Endodermal cell (in vitro differentiated cells): ENCODE results near the gene FBXO41. TPM values are rescaled to one million over a fixed set of nuclear protein-coding genes. Genes with fewer than 3 reads are reported as not detected.

Experiments used
- DNase-seq: peaks from one replicate; pipeline ENCODE4 v3.0.0-alpha.2; 2017
- H3K27ac ChIP-seq: 2 replicates; pipeline ENCODE4 v1.5.1; 2013; ENCODE audit warnings: mild to moderate bottlenecking, low read depth, low read length, moderate library complexity
- H3K27me3 ChIP-seq: 2 replicates; pipeline ENCODE4 v1.6.1; 2013; ENCODE audit warnings: mild to moderate bottlenecking, low read length, moderate library complexity; ENCODE audit not compliant: insufficient read depth, control insufficient read depth, poor library complexity, severe bottlenecking
- H3K36me3 ChIP-seq: 2 replicates; pipeline ENCODE4 v1.7.0; 2013; ENCODE audit warnings: mild to moderate bottlenecking, low read length, moderate library complexity; ENCODE audit not compliant: control insufficient read depth, insufficient read depth
- H3K4me1 ChIP-seq: one replicate; pipeline ENCODE4 v1.7.0; 2013; ENCODE audit warnings: low read length; ENCODE audit not compliant: control insufficient read depth, insufficient read depth
- H3K4me3 ChIP-seq: 2 replicates; pipeline ENCODE4 v1.5.1; 2013; ENCODE audit warnings: mild to moderate bottlenecking, low read length, moderate library complexity
- H3K9ac ChIP-seq: 2 replicates; pipeline ENCODE4 v1.6.1; 2013; ENCODE audit warnings: mild to moderate bottlenecking, low read length, moderate library complexity; ENCODE audit not compliant: poor library complexity, severe bottlenecking; ENCODE audit errors: extremely low read depth
- H3K9me3 ChIP-seq: 2 replicates; pipeline ENCODE4 v1.6.1; 2013; ENCODE audit warnings: mild to moderate bottlenecking, low read length, moderate library complexity; ENCODE audit not compliant: control insufficient read depth
- H3K27ac Mint-ChIP-seq: 2 replicates; pipeline ENCODE4 v1.8.0; 2020; ENCODE audit warnings: mixed read lengths
- H3K27me3 Mint-ChIP-seq: 2 replicates; pipeline ENCODE4 v1.8.0; 2021; ENCODE audit warnings: mild to moderate bottlenecking, mixed read lengths; ENCODE audit not compliant: insufficient read depth
- H3K36me3 Mint-ChIP-seq: 2 replicates; pipeline ENCODE4 v1.8.0; 2020; ENCODE audit warnings: low read depth, mixed read lengths
- H3K4me1 Mint-ChIP-seq: 2 replicates; pipeline ENCODE4 v1.8.0; 2020; ENCODE audit warnings: mixed read lengths
- H3K4me3 Mint-ChIP-seq: 2 replicates; pipeline ENCODE4 v1.8.0; 2020; ENCODE audit warnings: mild to moderate bottlenecking, moderate library complexity, mixed read lengths
- H3K9me3 Mint-ChIP-seq: 2 replicates; pipeline ENCODE4 v1.8.0; 2020; ENCODE audit warnings: mild to moderate bottlenecking, mixed read lengths
- WGBS, 2 experiments: methylation state at CpG; one replicate each; pipeline versions ENCODE4 v1.1.5 to v1.1.7; 2013; ENCODE audit warnings: missing lambda C conversion rate in 2 of 2, mixed read lengths in 1 of 2; ENCODE audit not compliant: insufficient coverage in 1 of 2, insufficient read length in 1 of 2; 5-methylcytosine and 5-hydroxymethylcytosine counted together
- total RNA-seq, 2 donors: library from RNA; stranded (reverse); fragmentation: NEBNext Ultra II Directional in 1 of 2; extraction: Animal tissue kit (Norgen Biotek cat#: 25700) in 1 of 2; gene quantifications; 2 replicates in 1 of 2; 3 replicates in 1 of 2; pipeline ENCODE4 v1.2.1, GENCODE V29; 2021
- TF ChIP-seq, protein P1 (sequence below): fragments of 200-600 bp; sonication (generic); conservative IDR thresholded peaks from 2 replicates; pipeline ENCODE4 v1.5.0; 2021; ENCODE audit warnings: antibody characterized with exemption, mild to moderate bottlenecking

Gene FBXO41
- total RNA-seq, 2 donors from 2014 or later = 9.0 to 11.2 TPM

DNA sequence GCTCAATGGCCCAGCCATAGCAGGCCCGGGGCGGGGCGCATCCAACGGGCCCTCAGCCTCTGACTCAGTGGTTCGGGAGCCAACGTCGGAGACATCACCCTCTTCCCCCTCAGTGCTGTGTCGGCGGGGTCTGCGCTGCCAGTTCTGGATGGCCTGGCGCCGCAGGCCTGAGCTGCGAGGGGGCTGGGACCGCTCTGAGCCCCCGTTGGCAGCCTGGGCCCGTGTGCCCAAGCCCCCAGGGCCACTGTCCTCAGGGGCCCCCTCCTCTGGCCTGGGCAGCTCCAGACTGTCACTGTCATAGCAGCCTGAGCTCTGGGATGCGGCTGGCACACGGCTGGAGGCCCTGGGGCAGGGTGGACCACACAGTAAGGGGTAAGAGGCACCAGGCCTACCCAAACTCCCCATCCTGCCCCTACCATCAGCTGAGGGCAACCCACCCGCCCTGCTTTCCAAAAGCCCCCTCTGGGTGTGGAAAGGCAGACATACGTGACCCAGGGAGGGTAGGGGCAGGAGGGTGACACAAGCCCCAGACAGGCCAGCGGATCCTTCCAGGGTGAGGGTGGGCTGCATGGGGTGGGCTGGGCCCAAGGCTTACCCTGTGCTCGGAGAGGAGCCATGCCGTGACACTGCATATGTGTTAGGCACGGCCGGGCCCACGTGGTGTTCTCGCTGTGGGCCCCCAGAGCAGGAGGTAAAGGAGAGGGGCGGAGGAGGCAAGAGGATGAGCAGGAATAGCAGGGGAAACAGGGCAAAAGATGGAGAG, 18.8 kb downstream of the FBXO41 start:
- Mint-ChIP-seq H3K27me3 (peaks cover 35% of the 10 kb centered on the region), H3K27ac (no peak overlapping the region), H3K9me3 (no peaks in the 10 kb centered on the region), H3K4me3 (no peak overlapping the region), H3K4me1 (peaks cover under 1% of the 10 kb centered on the region), H3K36me3 (peaks cover 7% of the 10 kb centered on the region)
- H3K27me3 ChIP-seq = peaks cover 37% of the 10 kb centered on the region
- H3K36me3 ChIP-seq = no peaks in the 10 kb centered on the region
- DNase-seq = no peak
- no peaks in the 10 kb centered on the region for H3K4me1 ChIP-seq
- H3K27ac ChIP-seq = no peak overlapping the region
- H3K9ac ChIP-seq = no peak overlapping the region
- H3K4me3 ChIP-seq = no peak overlapping the region
- WGBS, 2 experiments = 90% methylated on average over 15 to 28 of the region's 28 CpGs
- H3K9me3 ChIP-seq = no peaks in the 10 kb centered on the region
- TF ChIP-seq, protein P1, sequence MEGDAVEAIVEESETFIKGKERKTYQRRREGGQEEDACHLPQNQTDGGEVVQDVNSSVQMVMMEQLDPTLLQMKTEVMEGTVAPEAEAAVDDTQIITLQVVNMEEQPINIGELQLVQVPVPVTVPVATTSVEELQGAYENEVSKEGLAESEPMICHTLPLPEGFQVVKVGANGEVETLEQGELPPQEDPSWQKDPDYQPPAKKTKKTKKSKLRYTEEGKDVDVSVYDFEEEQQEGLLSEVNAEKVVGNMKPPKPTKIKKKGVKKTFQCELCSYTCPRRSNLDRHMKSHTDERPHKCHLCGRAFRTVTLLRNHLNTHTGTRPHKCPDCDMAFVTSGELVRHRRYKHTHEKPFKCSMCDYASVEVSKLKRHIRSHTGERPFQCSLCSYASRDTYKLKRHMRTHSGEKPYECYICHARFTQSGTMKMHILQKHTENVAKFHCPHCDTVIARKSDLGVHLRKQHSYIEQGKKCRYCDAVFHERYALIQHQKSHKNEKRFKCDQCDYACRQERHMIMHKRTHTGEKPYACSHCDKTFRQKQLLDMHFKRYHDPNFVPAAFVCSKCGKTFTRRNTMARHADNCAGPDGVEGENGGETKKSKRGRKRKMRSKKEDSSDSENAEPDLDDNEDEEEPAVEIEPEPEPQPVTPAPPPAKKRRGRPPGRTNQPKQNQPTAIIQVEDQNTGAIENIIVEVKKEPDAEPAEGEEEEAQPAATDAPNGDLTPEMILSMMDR = no peak

DNA sequence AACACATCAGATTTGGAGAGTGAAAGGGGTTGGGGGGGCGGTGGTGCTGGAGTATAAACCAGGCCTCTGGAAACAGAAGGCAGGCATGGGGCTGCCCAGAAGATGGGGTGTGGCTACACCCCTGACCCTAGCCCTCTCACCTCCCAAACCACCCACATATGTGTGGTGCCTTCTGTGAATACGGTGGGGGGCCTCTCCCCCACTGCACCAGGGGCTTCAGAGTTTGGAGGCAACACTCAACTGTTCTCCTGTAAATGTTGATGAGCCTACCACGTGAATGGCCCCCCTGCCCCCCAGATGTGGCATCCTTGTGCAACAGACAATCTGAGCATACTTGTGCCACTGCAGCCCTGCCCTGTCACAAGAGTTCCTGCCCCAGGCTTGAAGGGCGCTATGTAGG, 19.5 kb downstream of the FBXO41 start:
- Histone ChIP-seq H3K36me3 (no peaks in the 10 kb centered on the region), H3K4me3 (no peak overlapping the region), H3K4me1 (no peaks in the 10 kb centered on the region), H3K9ac (no peak overlapping the region), H3K27me3 (peaks cover 30% of the 10 kb centered on the region), H3K9me3 (no peaks in the 10 kb centered on the region), H3K27ac (no peak overlapping the region)
- H3K4me3 Mint-ChIP-seq = no peak overlapping the region
- H3K9me3 Mint-ChIP-seq = no peaks in the 10 kb centered on the region
- peaks cover 7% of the 10 kb centered on the region for H3K36me3 Mint-ChIP-seq
- DNase-seq = no peak
- TF ChIP-seq, protein P1 = no peak
- H3K27me3 Mint-ChIP-seq = peaks cover 28% of the 10 kb centered on the region
- H3K27ac Mint-ChIP-seq = no peak overlapping the region
- WGBS, 2 experiments = 92 to 93% methylated on average over 3 to 4 of the region's 4 CpGs
- peaks cover 2% of the 10 kb centered on the region for H3K4me1 Mint-ChIP-seq

DNA sequence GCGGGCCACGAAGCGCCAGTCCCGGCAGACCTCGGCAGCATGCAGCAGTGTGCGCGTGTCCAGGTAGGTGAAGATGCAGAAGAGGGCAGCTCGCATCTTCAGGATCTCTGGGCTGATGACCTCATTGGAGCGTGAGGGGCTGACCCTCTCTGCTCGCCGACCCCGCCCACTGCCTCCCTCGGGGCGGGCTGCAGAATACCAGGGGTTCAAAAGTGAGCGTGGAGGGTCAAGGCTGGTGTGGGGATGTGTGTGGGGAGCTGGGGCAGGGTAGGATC, 20.0 kb downstream of the FBXO41 start:
- H3K36me3 Mint-ChIP-seq = peaks cover 7% of the 10 kb centered on the region
- peaks cover 26% of the 10 kb centered on the region for H3K27me3 Mint-ChIP-seq
- peaks cover 2% of the 10 kb centered on the region for H3K4me1 Mint-ChIP-seq
- DNase-seq = no peak
- H3K9ac ChIP-seq = no peak overlapping the region
- H3K9me3 ChIP-seq = no peaks in the 10 kb centered on the region
- 91 to 94% methylated on average over 9 to 15 of the region's 15 CpGs for WGBS, 2 experiments
- peaks cover 26% of the 10 kb centered on the region for H3K27me3 ChIP-seq
- H3K4me1 ChIP-seq = no peaks in the 10 kb centered on the region
- H3K4me3 Mint-ChIP-seq = no peak overlapping the region
- H3K36me3 ChIP-seq = no peaks in the 10 kb centered on the region
- no peaks in the 10 kb centered on the region for H3K9me3 Mint-ChIP-seq
- TF ChIP-seq, protein P1 = no peak
- H3K27ac Mint-ChIP-seq = no peak overlapping the region
- H3K4me3 ChIP-seq = no peak overlapping the region
- no peak overlapping the region for H3K27ac ChIP-seq
